ENCODE results near the gene HELQ. TPM values are rescaled to one million over a fixed set of nuclear protein-coding genes. Genes with fewer than 3 reads are reported as not detected.
"Not testable (repeated sequence)": the region's sequence is repeated elsewhere in the genome, so short reads cannot be mapped to it uniquely, and the experiment has no call there.

HELQ gene
- total RNA-seq, 4 donors from 2014 or later, result 8.1 to 16.4 (median 11.9) TPM

DNA sequence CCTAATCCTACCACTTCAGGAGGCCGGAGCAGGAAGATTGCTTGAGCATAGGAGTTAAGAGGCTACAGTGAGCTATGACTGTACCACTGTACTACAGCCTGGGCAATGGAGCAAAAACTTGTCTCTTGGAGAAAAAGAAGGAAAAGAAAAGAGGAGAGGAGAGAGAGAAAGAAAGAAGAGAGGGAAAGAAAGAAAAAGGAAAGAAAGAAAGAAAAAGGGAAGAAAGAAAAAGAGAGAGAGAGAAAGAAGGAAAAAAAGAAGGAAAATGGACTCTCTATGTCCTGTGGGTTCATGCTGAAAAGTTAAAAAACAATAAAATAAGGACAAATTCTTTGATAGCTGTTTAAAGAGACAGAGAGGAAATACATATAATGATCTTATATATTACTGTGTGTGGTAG, 42.6 kb upstream of the HELQ start:
- Histone ChIP-seq H3K27me3 (no peaks in the 10 kb centered on the region), H3K27ac (no peak overlapping the region), H3K9me3 (no peaks in the 10 kb centered on the region), H3K36me3 (no peaks in the 10 kb centered on the region), H3K4me3 (no peak overlapping the region), H3K4me1 (no peaks in the 10 kb centered on the region)
- DNase-seq (ENCODE audit: low spot score in 2 of 2), result no peak
- TF ChIP-seq EP300 (IDR thresholded peaks at IDR 0.05) (no peak), POLR2AphosphoS5 (IDR thresholded peaks at IDR 0.05) (no peak), POLR2A (IDR thresholded peaks at IDR 0.05) (no peak)
- TF ChIP-seq, protein P1, sequence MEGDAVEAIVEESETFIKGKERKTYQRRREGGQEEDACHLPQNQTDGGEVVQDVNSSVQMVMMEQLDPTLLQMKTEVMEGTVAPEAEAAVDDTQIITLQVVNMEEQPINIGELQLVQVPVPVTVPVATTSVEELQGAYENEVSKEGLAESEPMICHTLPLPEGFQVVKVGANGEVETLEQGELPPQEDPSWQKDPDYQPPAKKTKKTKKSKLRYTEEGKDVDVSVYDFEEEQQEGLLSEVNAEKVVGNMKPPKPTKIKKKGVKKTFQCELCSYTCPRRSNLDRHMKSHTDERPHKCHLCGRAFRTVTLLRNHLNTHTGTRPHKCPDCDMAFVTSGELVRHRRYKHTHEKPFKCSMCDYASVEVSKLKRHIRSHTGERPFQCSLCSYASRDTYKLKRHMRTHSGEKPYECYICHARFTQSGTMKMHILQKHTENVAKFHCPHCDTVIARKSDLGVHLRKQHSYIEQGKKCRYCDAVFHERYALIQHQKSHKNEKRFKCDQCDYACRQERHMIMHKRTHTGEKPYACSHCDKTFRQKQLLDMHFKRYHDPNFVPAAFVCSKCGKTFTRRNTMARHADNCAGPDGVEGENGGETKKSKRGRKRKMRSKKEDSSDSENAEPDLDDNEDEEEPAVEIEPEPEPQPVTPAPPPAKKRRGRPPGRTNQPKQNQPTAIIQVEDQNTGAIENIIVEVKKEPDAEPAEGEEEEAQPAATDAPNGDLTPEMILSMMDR (IDR thresholded peaks at IDR 0.05), result no peak
- WGBS, result 89% methylated on average over 1 of the region's 1 CpG

- 92% methylated on average over 8 of the region's 8 CpGs for WGBS
- DNase-seq (ENCODE audit: low spot score in 2 of 2); H3K9me3 ChIP-seq; H3K36me3 ChIP-seq; H3K27me3 ChIP-seq; H3K4me3 ChIP-seq; H3K27ac ChIP-seq; H3K4me1 ChIP-seq: not testable (repeated sequence)
Observed at GRCh38 chr4:83496085-83496917, 40.7 kb upstream of the HELQ start.

DNA sequence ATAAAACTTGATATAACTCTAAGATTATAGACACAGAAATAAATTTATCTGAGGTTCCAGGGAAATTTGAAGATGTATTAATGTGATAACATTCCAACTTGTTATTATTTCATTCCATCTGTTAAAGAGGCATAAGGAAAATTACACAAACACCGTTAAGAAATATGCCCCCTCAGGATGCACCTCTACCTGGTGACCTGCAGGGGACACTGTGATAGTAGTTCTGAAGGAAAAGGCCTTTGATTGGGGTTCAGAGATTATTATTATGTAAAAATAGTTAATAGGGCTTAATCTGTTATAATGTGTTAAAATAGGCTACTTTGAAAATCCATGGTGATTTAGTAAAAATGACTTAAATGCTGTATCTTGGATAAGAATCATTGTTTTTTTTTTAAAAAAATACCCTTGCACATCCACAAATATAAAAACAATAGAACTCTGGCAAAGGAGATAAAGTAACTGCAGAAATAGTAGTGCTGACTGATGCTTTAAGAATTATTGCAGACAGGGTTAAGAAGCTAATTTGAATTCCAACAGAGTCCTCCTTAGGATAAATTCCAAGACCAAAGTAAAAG, 35.3 kb upstream of the HELQ start:
- Histone ChIP-seq H3K27ac (no peak overlapping the region), H3K27me3 (no peaks in the 10 kb centered on the region), H3K36me3 (no peaks in the 10 kb centered on the region), H3K9me3 (no peaks in the 10 kb centered on the region), H3K4me3 (no peak overlapping the region), H3K4me1 (peaks cover under 1% of the 10 kb centered on the region)
- 9% methylated on average over 1 of the region's 1 CpG for whole genome bisulfite sequencing
- TF ChIP-seq EP300 (IDR thresholded peaks at IDR 0.05) (no peak), POLR2AphosphoS5 (IDR thresholded peaks at IDR 0.05) (no peak)
- TF ChIP-seq, protein P1 (IDR thresholded peaks at IDR 0.05), result peak in 1 of 2 donors; percentile 61
- no peak for DNase-seq (ENCODE audit: low spot score in 2 of 2)

GRCh38 chr4:83489711-83490326, 34.2 kb upstream of the HELQ start:
- 13% methylated on average over 1 of the region's 1 CpG for WGBS

GRCh38 chr4:83486457-83487129, 31.0 kb upstream of the HELQ start:
- TF ChIP-seq, protein P1 (IDR thresholded peaks at IDR 0.05), result no peak
- TF ChIP-seq POLR2A (IDR thresholded peaks at IDR 0.05), result no peak
- no peak for TF ChIP-seq EP300 (IDR thresholded peaks at IDR 0.05)
- no peak for TF ChIP-seq POLR2AphosphoS5 (IDR thresholded peaks at IDR 0.05)
- no peak for DNase-seq (ENCODE audit: low spot score in 2 of 2)
- no peaks in the 10 kb centered on the region for H3K36me3 ChIP-seq
- H3K4me1 ChIP-seq, result peaks cover 14% of the 10 kb centered on the region
- H3K27me3 ChIP-seq, result no peaks in the 10 kb centered on the region
- WGBS, result 84% methylated on average over 3 of the region's 3 CpGs
- H3K27ac ChIP-seq, result no peak overlapping the region
- no peak overlapping the region for H3K4me3 ChIP-seq
- H3K9me3 ChIP-seq, result no peaks in the 10 kb centered on the region

More at GRCh38 chr4:83489711-83490326, 34.2 kb upstream of the HELQ start:
- no peaks in the 10 kb centered on the region for H3K27me3 ChIP-seq
- no peak overlapping the region for H3K4me3 ChIP-seq
- TF ChIP-seq, protein P1 (IDR thresholded peaks at IDR 0.05), result no peak
- TF ChIP-seq POLR2AphosphoS5 (IDR thresholded peaks at IDR 0.05) (no peak), EP300 (IDR thresholded peaks at IDR 0.05) (no peak), POLR2A (IDR thresholded peaks at IDR 0.05) (no peak)
- no peaks in the 10 kb centered on the region for H3K9me3 ChIP-seq
- H3K4me1 ChIP-seq, result peaks cover 9% of the 10 kb centered on the region
- H3K27ac ChIP-seq, result no peak overlapping the region
- DNase-seq (ENCODE audit: low spot score in 2 of 2), result no peak
- no peaks in the 10 kb centered on the region for H3K36me3 ChIP-seq
